Chondrocyte (in vitro differentiated cells): ENCODE data around the gene PNPT1. TPM values are rescaled to one million over a fixed set of nuclear protein-coding genes. Genes with fewer than 3 reads are reported as not detected.

ENCODE experiments used
- DNase-seq: peaks from one replicate; pipeline ENCODE4 v3.0.0; 2021; ENCODE audit warnings: mixed read lengths, low spot score
- H3K27ac Mint-ChIP-seq: one replicate; pipeline ENCODE4 v1.8.0; 2021; ENCODE audit warnings: mild to moderate bottlenecking, moderate library complexity, mixed read lengths; ENCODE audit not compliant: unreplicated experiment
- H3K27me3 Mint-ChIP-seq: 2 replicates; pipeline ENCODE4 v1.8.0; 2021; ENCODE audit warnings: low read depth, mixed read lengths
- H3K36me3 Mint-ChIP-seq: 2 replicates; pipeline ENCODE4 v1.8.0; 2021; ENCODE audit warnings: low read depth, mixed read lengths
- H3K4me1 Mint-ChIP-seq: 2 replicates; pipeline ENCODE4 v1.8.0; 2021; ENCODE audit warnings: low read depth, mild to moderate bottlenecking, mixed read lengths
- H3K4me3 Mint-ChIP-seq: one replicate; pipeline ENCODE4 v1.8.0; 2021; ENCODE audit warnings: mild to moderate bottlenecking, moderate library complexity, mixed read lengths; ENCODE audit not compliant: unreplicated experiment
- H3K9me3 Mint-ChIP-seq: 2 replicates; pipeline ENCODE4 v1.8.0; 2021; ENCODE audit warnings: low read depth, mixed read lengths
- CTCF ChIP-seq: fragments of 200-600 bp; sonication (generic); IDR thresholded peaks from 2 replicates; pipeline ENCODE4 v1.5.0; 2021; ENCODE audit warnings: antibody characterized with exemption, mild to moderate bottlenecking, moderate library complexity
- total RNA-seq: library from RNA; stranded (reverse); gene quantifications from 3 replicates; pipeline ENCODE4 v1.2.1, GENCODE V29; 2021

PNPT1 gene
- total RNA-seq, 1 donor from 2014 or later, result 13.1 TPM

- H3K4me1 Mint-ChIP-seq, result no peaks in the 10 kb centered on the region
- H3K4me3 Mint-ChIP-seq, result no peak overlapping the region
- no peak for TF ChIP-seq CTCF
- no peak overlapping the region for H3K27ac Mint-ChIP-seq
- H3K27me3 Mint-ChIP-seq, result no peaks in the 10 kb centered on the region
- DNase-seq, result no peak
- H3K36me3 Mint-ChIP-seq, result peaks cover 5% of the 10 kb centered on the region
- no peaks in the 10 kb centered on the region for H3K9me3 Mint-ChIP-seq
These were observed 24.7 kb downstream of the PNPT1 start for GRCh38 chr2:55668956-55669355.

DNA sequence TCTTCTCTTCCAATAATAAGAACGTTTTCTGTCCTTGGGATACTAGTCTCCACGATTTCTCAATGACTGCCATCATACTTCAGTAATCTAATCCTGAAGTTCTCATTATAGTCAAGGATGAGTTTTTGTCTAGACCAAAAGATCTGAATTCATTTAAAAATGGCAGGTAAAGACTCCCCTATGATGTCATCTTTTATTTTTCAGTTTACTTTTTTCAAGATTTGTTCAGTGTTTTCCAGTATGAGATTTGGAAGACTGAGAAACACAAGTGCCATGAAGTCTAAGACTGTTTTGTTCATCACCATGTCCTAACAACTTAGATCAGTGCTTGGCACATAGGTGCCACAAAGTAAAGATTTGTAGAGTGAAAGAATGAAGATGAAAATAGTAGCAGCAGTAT lies 40.4 kb downstream of the PNPT1 start:
- Mint-ChIP-seq H3K4me3 (no peak overlapping the region), H3K4me1 (peaks cover 14% of the 10 kb centered on the region), H3K36me3 (peaks cover 11% of the 10 kb centered on the region), H3K9me3 (no peaks in the 10 kb centered on the region), H3K27ac (no peak overlapping the region), H3K27me3 (no peaks in the 10 kb centered on the region)
- no peak for DNase-seq
- TF ChIP-seq CTCF, result no peak

DNA sequence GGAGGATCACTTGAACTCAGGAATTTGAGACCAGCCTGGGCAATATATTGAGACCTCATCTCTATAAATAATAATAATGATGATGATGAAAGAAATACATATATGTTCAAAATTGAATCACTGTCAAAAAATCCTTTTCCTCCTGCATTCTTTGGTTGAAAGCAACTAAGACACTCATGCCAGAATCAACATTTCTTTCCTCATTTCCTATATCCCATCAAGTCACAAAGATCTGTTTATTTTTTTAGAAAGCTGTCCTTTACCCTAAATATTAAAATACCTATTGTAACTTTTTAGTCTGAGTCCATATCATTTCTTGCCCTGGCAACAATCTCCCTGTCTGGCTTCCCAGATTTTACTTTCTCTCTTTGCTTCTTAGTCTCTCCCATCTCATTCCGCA lies 44.4 kb downstream of the PNPT1 start:
- H3K27ac Mint-ChIP-seq, result peak overlapping the region; percentile 45
- H3K9me3 Mint-ChIP-seq, result no peaks in the 10 kb centered on the region

DNA sequence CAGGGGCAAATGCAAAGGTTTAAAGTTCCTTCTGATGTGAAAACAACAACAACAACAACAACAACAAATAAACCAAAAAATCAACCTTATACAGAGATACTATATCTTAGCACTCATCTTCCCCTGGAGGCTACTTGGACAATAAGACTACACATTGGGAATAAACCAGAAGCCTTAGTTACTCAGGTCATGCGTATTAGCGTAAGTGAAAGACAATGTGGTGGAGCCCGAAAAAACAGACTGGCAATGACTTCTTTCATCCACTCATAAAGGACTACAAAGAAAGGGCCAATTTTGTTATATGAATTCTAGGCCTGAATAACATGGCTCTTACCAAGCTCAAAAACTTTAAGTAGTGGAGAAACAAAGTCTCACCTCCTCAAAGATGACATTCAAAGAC lies 56.8 kb downstream of the PNPT1 start:
- peaks cover 5% of the 10 kb centered on the region for H3K4me1 Mint-ChIP-seq
- H3K36me3 Mint-ChIP-seq, result peaks cover 1% of the 10 kb centered on the region
- no peak for DNase-seq
- no peak for TF ChIP-seq CTCF
- no peak overlapping the region for H3K27ac Mint-ChIP-seq
- H3K4me3 Mint-ChIP-seq, result no peak overlapping the region
- H3K27me3 Mint-ChIP-seq, result no peaks in the 10 kb centered on the region
- no peaks in the 10 kb centered on the region for H3K9me3 Mint-ChIP-seq

More for the DNA sequence above, 44.4 kb downstream of the PNPT1 start:
- Mint-ChIP-seq H3K27me3 (no peaks in the 10 kb centered on the region), H3K4me3 (no peak overlapping the region), H3K4me1 (peaks cover 18% of the 10 kb centered on the region), H3K36me3 (peaks cover 3% of the 10 kb centered on the region)
- no peak for DNase-seq
- TF ChIP-seq CTCF, result no peak

DNA sequence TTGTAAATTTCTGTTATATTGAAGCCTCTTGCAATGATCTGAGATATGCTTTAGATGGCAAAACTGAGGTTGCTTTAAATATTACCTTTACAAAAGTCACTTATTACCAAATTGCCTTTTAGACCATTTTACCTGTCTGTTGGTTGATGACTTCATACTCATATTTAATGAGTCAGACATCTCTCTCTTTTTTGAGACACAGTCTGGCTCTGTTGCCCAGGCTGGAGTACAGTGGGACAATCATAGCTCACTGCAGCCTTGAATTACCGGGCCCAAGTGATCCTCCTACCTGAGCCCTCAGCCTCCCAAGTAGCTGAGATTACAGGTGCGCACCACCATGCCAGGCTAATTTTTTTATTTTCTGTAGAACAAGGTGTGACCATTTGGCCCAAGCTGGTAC lies 64.7 kb downstream of the PNPT1 start:
- H3K4me1 Mint-ChIP-seq, result peaks cover 5% of the 10 kb centered on the region
- no peaks in the 10 kb centered on the region for H3K9me3 Mint-ChIP-seq
- no peaks in the 10 kb centered on the region for H3K27me3 Mint-ChIP-seq
- DNase-seq, result no peak
- TF ChIP-seq CTCF, result no peak
- H3K27ac Mint-ChIP-seq, result no peak overlapping the region
- no peaks in the 10 kb centered on the region for H3K36me3 Mint-ChIP-seq
- H3K4me3 Mint-ChIP-seq, result no peak overlapping the region
